Measurements from ENCODE around the gene TMEM17.

DNA sequence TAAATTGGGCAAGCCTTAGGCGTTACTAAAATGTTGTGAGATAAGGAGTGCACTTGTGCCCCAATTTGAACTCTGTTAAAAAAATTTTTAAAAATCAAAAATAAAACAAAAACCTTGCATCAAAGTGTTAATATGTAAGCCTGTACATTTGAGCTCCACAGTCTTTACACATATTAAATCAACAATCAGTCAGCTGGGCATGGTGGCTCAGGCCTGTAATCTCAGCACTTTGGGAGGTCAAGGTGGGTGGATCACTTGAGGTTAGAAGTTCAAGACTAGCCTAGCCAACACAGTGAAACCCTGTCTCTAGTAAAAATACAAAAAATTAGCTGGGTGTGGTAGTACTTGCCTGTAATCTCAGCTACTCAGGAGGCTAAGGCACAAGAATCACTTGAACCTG is 16.3 kb downstream of the TMEM17 start:
- TF ChIP-seq, protein P1, sequence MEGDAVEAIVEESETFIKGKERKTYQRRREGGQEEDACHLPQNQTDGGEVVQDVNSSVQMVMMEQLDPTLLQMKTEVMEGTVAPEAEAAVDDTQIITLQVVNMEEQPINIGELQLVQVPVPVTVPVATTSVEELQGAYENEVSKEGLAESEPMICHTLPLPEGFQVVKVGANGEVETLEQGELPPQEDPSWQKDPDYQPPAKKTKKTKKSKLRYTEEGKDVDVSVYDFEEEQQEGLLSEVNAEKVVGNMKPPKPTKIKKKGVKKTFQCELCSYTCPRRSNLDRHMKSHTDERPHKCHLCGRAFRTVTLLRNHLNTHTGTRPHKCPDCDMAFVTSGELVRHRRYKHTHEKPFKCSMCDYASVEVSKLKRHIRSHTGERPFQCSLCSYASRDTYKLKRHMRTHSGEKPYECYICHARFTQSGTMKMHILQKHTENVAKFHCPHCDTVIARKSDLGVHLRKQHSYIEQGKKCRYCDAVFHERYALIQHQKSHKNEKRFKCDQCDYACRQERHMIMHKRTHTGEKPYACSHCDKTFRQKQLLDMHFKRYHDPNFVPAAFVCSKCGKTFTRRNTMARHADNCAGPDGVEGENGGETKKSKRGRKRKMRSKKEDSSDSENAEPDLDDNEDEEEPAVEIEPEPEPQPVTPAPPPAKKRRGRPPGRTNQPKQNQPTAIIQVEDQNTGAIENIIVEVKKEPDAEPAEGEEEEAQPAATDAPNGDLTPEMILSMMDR (IDR thresholded peaks at IDR 0.05) = no peak
- TF ChIP-seq POLR2A (IDR thresholded peaks at IDR 0.05) = no peak

All from testis (tissue), 2 donors.